ENCODE data around the gene SMC4.
"Not testable (repeated sequence)": the region's sequence is repeated elsewhere in the genome, so short reads cannot be mapped to it uniquely, and the experiment has no call there.

Gene SMC4

GRCh38 chr3:160399125-160400029 is at the start of gene SMC4, which contains the start of gene IFT80:
Gene SMC4, plus strand, starts transcription at chr3:160399650. Its CDS starts 1,177 bp downstream, at chr3:160400827.
Gene IFT80, minus strand, starts transcription at chr3:160399225. Its CDS starts 14,625 bp downstream, at chr3:160384600.
- peak; percentile 98 for DNase-seq (ENCODE audit: low read depth, low spot score)

DNA sequence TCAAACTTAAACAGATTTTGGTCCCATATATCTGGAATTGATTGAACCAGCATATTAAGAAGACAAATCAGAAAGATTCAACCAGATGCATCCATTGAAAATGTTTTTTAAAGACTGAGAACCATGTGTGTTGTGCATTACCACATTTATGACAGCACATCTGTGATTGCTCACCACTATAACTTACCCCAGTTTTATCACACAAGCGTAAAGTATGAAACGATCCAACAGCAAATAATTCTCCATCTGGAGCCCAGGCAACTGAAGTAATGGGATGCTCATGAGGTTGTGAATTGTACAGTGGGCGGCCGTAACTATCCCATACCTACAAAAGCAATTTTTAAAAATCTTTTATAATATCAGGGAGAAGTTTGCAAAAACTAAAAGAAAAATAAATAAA is 43.6 kb upstream of the SMC4 start:
- no peak for DNase-seq (ENCODE audit: low read depth, low spot score)

DNA sequence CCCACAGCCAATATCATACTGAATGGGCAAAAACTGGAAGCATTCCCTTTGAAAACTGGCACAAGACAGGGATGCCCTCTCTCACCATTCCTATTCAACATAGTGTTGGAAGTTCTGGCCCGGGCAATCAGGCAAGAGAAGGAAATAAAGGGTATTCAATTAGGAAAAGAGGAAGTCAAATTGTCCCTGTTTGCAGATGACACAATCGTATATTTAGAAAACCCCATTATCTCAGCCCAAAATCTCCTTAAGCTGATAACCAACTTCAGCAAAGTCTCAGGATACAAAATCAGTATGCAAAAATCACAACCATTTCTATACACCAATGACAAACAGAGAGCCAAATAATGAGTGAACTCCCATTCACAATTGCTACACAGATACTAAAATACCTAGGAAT is 36.6 kb upstream of the SMC4 start:
- DNase-seq (ENCODE audit: low read depth, low spot score), result not testable (repeated sequence)

DNA sequence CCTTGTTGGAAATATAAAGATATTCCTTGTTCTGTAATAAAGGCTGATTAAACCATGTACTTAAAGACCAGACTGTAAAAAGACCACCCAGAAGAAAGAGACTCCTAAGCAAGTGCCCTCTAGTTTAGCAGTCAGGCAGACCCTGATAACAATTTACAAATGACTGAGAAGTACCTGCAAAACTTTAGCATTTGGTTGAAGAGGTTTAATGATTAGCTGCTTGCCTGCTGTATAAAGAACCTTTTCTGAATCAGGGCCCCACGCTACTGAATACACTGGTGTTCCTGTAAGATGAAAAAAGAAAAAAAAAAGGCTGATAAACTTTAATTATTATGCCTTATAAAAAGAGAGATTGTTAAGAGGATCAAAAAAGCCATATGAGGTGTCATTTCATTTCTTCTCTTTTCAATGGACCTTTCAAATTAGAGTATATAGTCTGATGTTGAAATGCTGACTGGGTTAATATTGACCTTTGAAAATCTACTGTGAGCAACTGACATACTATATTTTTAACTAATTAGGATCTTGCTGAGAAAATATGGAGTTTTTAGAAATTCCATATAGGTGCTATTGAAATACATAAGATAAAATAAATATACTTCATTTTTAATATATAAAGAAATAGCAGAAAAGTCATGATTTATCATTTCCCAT is 33.5 kb upstream of the SMC4 start:
- no peak for DNase-seq (ENCODE audit: low read depth, low spot score)

DNA sequence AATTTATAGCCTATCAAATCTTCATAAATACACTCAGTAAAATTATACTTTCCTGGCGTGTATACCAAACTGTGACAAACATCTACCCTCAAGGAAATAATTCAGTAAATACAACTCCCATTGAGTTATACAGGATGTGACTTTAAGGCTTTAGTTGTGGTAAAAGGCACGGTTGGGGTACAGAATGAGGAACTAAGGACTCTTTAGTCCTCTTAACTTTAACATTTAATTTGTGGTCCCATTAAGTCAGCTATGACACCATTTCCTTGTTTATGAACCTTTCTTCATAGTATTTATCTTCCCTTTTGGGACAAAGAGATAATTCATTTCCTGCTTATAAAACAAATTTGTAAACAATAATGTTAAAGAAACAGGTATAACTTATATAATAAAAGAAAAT is 30.6 kb upstream of the SMC4 start:
- no peak for DNase-seq (ENCODE audit: low read depth, low spot score)

GRCh38 chr3:160369784-160370183 is 29.7 kb upstream of the SMC4 start:
- no peak for DNase-seq (ENCODE audit: low read depth, low spot score)

GRCh38 chr3:160370987-160371857 is 28.2 kb upstream of the SMC4 start:
- DNase-seq (ENCODE audit: low read depth, low spot score), result no peak

DNA sequence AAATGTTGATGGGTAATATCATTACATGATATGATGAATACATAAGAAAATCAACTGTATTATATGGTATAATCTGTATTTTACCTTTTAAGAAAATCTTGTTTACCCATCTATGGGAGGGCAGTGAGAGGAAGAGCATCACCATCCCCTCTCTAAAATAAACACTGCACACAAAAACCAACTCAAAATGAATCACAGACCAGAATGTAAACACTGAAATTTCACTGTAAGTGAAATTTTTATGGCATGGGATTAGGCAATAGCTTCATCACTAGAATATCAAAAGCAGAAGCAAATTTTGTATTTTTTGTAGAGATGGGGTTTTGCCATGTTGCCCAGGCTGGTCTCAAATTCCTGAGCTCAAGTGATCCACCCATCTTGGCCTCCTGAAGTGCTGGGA is 26.7 kb upstream of the SMC4 start:
- no peak for DNase-seq (ENCODE audit: low read depth, low spot score)

- DNase-seq (ENCODE audit: low read depth, low spot score), result no peak
Measured at GRCh38 chr3:160373655-160374054, 25.8 kb upstream of the SMC4 start.

GRCh38 chr3:160374472-160374871 is 25.0 kb upstream of the SMC4 start:
- no peak for DNase-seq (ENCODE audit: low read depth, low spot score)

GRCh38 chr3:160374925-160375324 is 24.5 kb upstream of the SMC4 start:
- DNase-seq (ENCODE audit: low read depth, low spot score), result no peak

DNA sequence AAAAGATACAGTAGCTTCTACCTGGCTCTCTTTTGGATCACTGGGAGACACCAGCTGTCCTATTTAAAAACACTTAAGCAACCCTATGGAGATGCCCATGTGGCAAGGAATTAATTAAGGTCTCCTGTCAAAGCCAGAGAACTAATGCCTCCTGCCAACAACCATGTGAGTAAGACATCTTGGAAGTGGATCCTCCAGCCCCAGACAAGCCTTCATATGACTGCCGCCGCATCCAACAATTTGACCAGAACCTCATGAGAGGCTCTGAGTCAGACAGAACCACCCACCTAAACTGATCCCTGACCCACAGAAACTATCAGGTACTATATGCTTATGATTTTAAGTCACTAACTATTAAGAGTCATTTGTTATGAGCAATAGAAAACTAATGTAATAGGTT is 22.8 kb upstream of the SMC4 start:
- DNase-seq (ENCODE audit: low read depth, low spot score), result no peak

DNA sequence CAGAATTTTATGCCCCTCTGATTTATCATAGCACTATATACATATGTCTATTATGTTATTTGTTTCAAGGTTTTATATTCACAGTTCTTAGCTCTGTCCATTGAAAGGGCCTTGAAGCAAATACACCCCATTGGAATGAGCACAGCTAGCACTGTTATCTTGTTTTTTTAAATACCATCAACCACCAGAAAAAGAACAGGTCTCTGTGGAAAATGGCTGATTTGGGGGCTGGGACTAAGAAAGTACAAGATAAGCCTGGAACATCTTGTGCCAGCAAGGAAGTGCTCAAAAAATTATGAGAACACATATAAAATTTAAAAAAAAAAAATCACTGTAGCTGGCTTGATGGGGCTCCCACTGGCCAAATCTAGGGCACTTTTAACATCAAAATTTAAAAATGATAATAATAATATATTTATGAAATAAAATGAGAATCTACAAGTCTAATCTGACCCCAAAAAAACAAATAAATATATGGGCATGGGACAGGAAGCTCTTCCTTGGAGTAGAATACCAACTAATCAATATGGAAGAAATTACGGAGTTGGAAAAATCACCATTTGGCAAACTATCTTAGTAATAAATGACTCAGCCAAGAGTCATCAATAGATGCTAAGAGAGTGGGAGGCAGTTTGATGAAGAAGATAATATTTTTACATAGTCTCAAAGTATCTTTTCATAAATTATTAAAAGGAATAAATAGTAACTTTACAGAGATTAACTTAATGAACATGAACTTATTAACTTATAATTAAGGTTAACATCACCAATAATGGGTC is 20.9 kb upstream of the SMC4 start:
- no peak for DNase-seq (ENCODE audit: low read depth, low spot score)

GRCh38 chr3:160379628-160380214 is 19.7 kb upstream of the SMC4 start:
- DNase-seq (ENCODE audit: low read depth, low spot score), result peak; percentile 78

- DNase-seq (ENCODE audit: low read depth, low spot score), result no peak
Measured at GRCh38 chr3:160381470-160381869, 18.0 kb upstream of the SMC4 start.

- peak; percentile 14 for DNase-seq (ENCODE audit: low read depth, low spot score)
Measured at GRCh38 chr3:160384639-160385318, 14.7 kb upstream of the SMC4 start.

GRCh38 chr3:160390565-160391138 is 8.8 kb upstream of the SMC4 start:
- DNase-seq (ENCODE audit: low read depth, low spot score), result no peak

GRCh38 chr3:160392798-160393197 is 6.7 kb upstream of the SMC4 start:
- no peak for DNase-seq (ENCODE audit: low read depth, low spot score)

DNA sequence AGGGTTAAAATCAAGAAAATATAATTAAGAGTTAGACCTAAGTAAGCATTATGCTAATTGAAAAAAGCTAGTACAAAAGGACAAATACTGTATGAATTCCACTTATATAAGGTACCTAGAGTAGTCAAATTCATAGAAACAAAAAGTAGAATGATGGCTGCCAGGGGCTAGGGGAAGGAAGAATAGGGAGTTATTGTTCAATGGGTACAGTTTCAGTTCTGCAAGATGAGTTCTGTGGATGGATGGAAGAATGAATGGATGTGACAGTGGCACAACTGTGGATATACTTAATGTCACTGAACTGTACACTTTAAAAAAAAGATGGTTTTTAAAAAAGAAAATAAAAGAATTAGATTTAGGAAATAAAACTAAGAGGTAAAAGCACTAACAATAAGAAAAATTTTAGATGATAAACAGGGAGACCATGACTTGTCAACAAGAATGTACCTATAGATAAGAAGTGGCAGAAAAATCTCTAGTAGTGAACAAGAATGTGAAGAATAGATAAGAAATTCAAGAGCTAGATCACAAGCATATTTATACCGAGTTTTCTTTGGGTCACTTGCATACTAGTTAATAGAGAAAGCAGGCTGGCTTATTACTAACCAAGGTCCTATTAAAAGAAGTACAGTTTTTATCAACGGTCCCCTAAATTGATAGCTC is 6.0 kb upstream of the SMC4 start:
- DNase-seq (ENCODE audit: low read depth, low spot score), result no peak
